HG03575 (cell line): ENCODE measurements around the gene PITPNM1.

Source experiments
- ATAC-seq: cut with Tn5 transposase; IDR thresholded peaks from one replicate; pipeline ENCODE4 v1.9.1; 2021; ENCODE audit not compliant: unreplicated experiment, insufficient number of reproducible peaks, low FRiP score; ENCODE audit errors: extremely low read depth

The PITPNM1 gene

GRCh38 chr11:67453816-67454732 is 51.1 kb downstream of the PITPNM1 start:
- no peak for ATAC-seq

- ATAC-seq = no peak
Observed at GRCh38 chr11:67452141-67452952, 52.8 kb downstream of the PITPNM1 start, which contains the start of gene GPR152. GPR152 (minus strand) TSS chr11:67452729; CDS start chr11:67452724, 5 bp downstream.

GRCh38 chr11:67451658-67451976 is 53.5 kb downstream of the PITPNM1 start:
- ATAC-seq = no peak

GRCh38 chr11:67450796-67451657 is 54.1 kb downstream of the PITPNM1 start:
- no peak for ATAC-seq

GRCh38 chr11:67449116-67449844 is 55.9 kb downstream of the PITPNM1 start:
- no peak for ATAC-seq

- ATAC-seq = no peak
Observed at GRCh38 chr11:67448220-67448609, 56.9 kb downstream of the PITPNM1 start.

GRCh38 chr11:67445515-67445914 is 59.6 kb downstream of the PITPNM1 start:
- ATAC-seq = no peak

- no peak for ATAC-seq
Observed at GRCh38 chr11:67442504-67443404, 62.4 kb downstream of the PITPNM1 start.
